CD14-positive monocyte (primary cell): ENCODE measurements around the gene KNSTRN. TPM values are rescaled to one million over a fixed set of nuclear protein-coding genes. Genes with fewer than 3 reads are reported as not detected.

Experiments
- DNase-seq, 3 donors: peaks; one replicate each; pipeline ENCODE4 v3.0.0-alpha.2; 2011 to 2022
- H2AFZ ChIP-seq: 2 replicates; pipeline ENCODE4 v1.6.0; 2012; ENCODE audit warnings: mild to moderate bottlenecking, low read depth, low read length, inconsistent platforms; ENCODE audit not compliant: insufficient read depth, poor library complexity, severe bottlenecking
- H3K27ac ChIP-seq, 2 donors: 1 replicate in 1 of 2; 2 replicates in 1 of 2; pipeline ENCODE4 v1.5.1; 2012 to 2013; ENCODE audit warnings: low read length in 2 of 2, control low read depth in 1 of 2, inconsistent platforms in 1 of 2, low read depth in 1 of 2, mild to moderate bottlenecking in 1 of 2
- H3K27me3 ChIP-seq, 2 donors: one replicate each; pipeline versions ENCODE4 v1.6.0 to v1.6.1; 2011 to 2013; ENCODE audit warnings: low read length in 2 of 2; ENCODE audit not compliant: control insufficient read depth in 2 of 2, insufficient read depth in 2 of 2
- H3K36me3 ChIP-seq, 2 donors: replicated peaks in 1 of 2; 1 replicate in 1 of 2; 2 replicates in 1 of 2; pipeline versions ENCODE4 v1.5.1 to v1.6.1; 2012 to 2013; ENCODE audit warnings: low read length in 2 of 2, control low read depth in 1 of 2, inconsistent platforms in 1 of 2, mild to moderate bottlenecking in 1 of 2; ENCODE audit not compliant: insufficient read depth in 2 of 2, control insufficient read depth in 1 of 2
- H3K4me1 ChIP-seq, 2 donors: 1 replicate in 1 of 2; 2 replicates in 1 of 2; pipeline versions ENCODE4 v1.5.1 to v1.6.1; 2012 to 2013; ENCODE audit warnings: low read length in 2 of 2, control low read depth in 1 of 2, inconsistent platforms in 1 of 2, mild to moderate bottlenecking in 1 of 2, moderate library complexity in 1 of 2; ENCODE audit not compliant: insufficient read depth in 2 of 2, control insufficient read depth in 1 of 2
- H3K4me2 ChIP-seq: replicated peaks from 2 replicates; pipeline ENCODE3; 2012; ENCODE audit warnings: low read length, moderate library complexity, mild to moderate bottlenecking; ENCODE audit not compliant: poor library complexity, severe bottlenecking; ENCODE audit errors: extremely low read depth
- H3K4me3 ChIP-seq, 3 experiments: fragments of 200-600 bp in 1 of 3; sonication (generic) in 1 of 3; replicated peaks in 1 of 3; 1 replicate in 2 of 3; 2 replicates in 1 of 3; pipeline ENCODE4 v1.5.1; 2011 to 2013; ENCODE audit warnings: low read length in 3 of 3, mild to moderate bottlenecking in 3 of 3, control low read depth in 2 of 3, low read depth in 2 of 3, inconsistent platforms in 1 of 3, moderate library complexity in 1 of 3
- H3K79me2 ChIP-seq: 2 replicates; pipeline ENCODE4 v1.6.0; 2012; ENCODE audit warnings: mild to moderate bottlenecking, control low read depth, inconsistent platforms, low read length, moderate library complexity; ENCODE audit not compliant: insufficient read depth
- H3K9ac ChIP-seq: 2 replicates; pipeline ENCODE4 v1.6.0; 2017; ENCODE audit warnings: low read length, mild to moderate bottlenecking; ENCODE audit not compliant: insufficient read depth, poor library complexity, severe bottlenecking
- H3K9me3 ChIP-seq, 2 donors: replicated peaks in 1 of 2; 1 replicate in 1 of 2; 2 replicates in 1 of 2; pipeline versions ENCODE4 v1.5.1 to v1.6.1; 2012 to 2013; ENCODE audit warnings: low read length in 2 of 2, control low read depth in 1 of 2; ENCODE audit not compliant: control insufficient read depth in 1 of 2, insufficient read depth in 1 of 2
- H4K20me1 ChIP-seq: 2 replicates; pipeline ENCODE4 v1.6.0; 2012; ENCODE audit warnings: mild to moderate bottlenecking, low read length, control low read depth, moderate library complexity; ENCODE audit not compliant: insufficient read depth
- H3K27ac Mint-ChIP-seq, 7 donors: one replicate each; pipeline ENCODE4 v1.8.0; 2020; ENCODE audit warnings: mild to moderate bottlenecking in 7 of 7, mixed read lengths in 7 of 7, moderate library complexity in 6 of 7, inconsistent platforms in 2 of 7
- H3K27me3 Mint-ChIP-seq, 3 donors: one replicate each; pipeline ENCODE4 v1.8.0; 2021 to 2022; ENCODE audit warnings: low read depth in 3 of 3, mild to moderate bottlenecking in 3 of 3, mixed read lengths in 3 of 3, moderate library complexity in 3 of 3, inconsistent platforms in 1 of 3
- H3K36me3 Mint-ChIP-seq, 2 donors: one replicate each; pipeline ENCODE4 v1.8.0; 2020; ENCODE audit warnings: mixed read lengths in 2 of 2, inconsistent platforms in 1 of 2, mild to moderate bottlenecking in 1 of 2
- H3K4me1 Mint-ChIP-seq: one replicate; pipeline ENCODE4 v1.8.0; 2020; ENCODE audit warnings: mild to moderate bottlenecking, mixed read lengths
- H3K4me3 Mint-ChIP-seq, 2 donors: one replicate each; pipeline ENCODE4 v1.8.0; 2020; ENCODE audit warnings: mild to moderate bottlenecking in 2 of 2, mixed read lengths in 2 of 2, moderate library complexity in 1 of 2
- H3K9me3 Mint-ChIP-seq, 7 donors: one replicate each; pipeline ENCODE4 v1.8.0; 2020 to 2022; ENCODE audit warnings: mixed read lengths in 7 of 7, mild to moderate bottlenecking in 6 of 7, moderate library complexity in 6 of 7, inconsistent platforms in 2 of 7
- CTCF ChIP-seq: fragments of 200-600 bp; IDR thresholded peaks from one replicate; pipeline ENCODE4 v1.8.0; 2022; ENCODE audit warnings: antibody characterized with exemption, mild to moderate bottlenecking
- WGBS: methylation state at CpG from one replicate; pipeline ENCODE4 v1.1.5; 2013; ENCODE audit warnings: missing lambda C conversion rate; ENCODE audit not compliant: insufficient coverage; 5-methylcytosine and 5-hydroxymethylcytosine counted together
- intact Hi-C, 2 donors: fragments of 100-400 bp; cut with micrococcal nuclease; formaldehyde crosslinking; loops; one replicate each; pipeline versions ENCODE4 v1.15.0 to v1.15.1; 2023
- polyA plus RNA-seq, 3 donors: library from polyadenylated mRNA; depleted of rRNA in 1 of 3; unstranded in 2 of 3; stranded (reverse) in 1 of 3; fragments of 300-500 nt in 2 of 3; fragments of >200 nt in 1 of 3; fragmentation: Illumina TruSeq in 2 of 3; gene quantifications; 1 replicate in 2 of 3; 2 replicates in 1 of 3; pipeline ENCODE4 v1.2.3, GENCODE V29; 2012 to 2021

The KNSTRN gene
- polyA plus RNA-seq, 3 donors: 5.4 to 10.0 (median 7.9) TPM

- no peak overlapping the region for H3K4me3 ChIP-seq
- 95% methylated on average over 10 of the region's 10 CpGs for WGBS
- TF ChIP-seq CTCF: no peak
- H3K27me3 Mint-ChIP-seq: peaks cover 2 to 8% (median 6%) of the 10 kb centered on the region in 3 donors
- no peaks in the 10 kb centered on the region for H3K9me3 ChIP-seq
- no peak overlapping the region for H3K4me3 Mint-ChIP-seq
- H2AFZ ChIP-seq: no peak overlapping the region
- no peak overlapping the region for H3K27ac Mint-ChIP-seq
- H3K9ac ChIP-seq: no peak overlapping the region
- peaks cover 4% of the 10 kb centered on the region in 2 donors for H3K36me3 Mint-ChIP-seq
- no peaks in the 10 kb centered on the region for H3K27me3 ChIP-seq
- no peaks in the 10 kb centered on the region for H4K20me1 ChIP-seq
- H3K79me2 ChIP-seq: no peaks in the 10 kb centered on the region
- no peaks in the 10 kb centered on the region for H3K36me3 ChIP-seq
- no peak overlapping the region for H3K27ac ChIP-seq
- peaks cover 24 to 35% of the 10 kb centered on the region in 2 donors for H3K4me1 ChIP-seq
- no peaks in the 10 kb centered on the region for H3K9me3 Mint-ChIP-seq
- H3K4me2 ChIP-seq: no peak overlapping the region
- no peak for DNase-seq
- peaks cover 30% of the 10 kb centered on the region for H3K4me1 Mint-ChIP-seq
- intact Hi-C loops: loop anchor here (5.0 kb wide), 2 partner anchors 38 to 53 kb away; partner anchors contain the start of gene IVD (in 1 of the 2)
Measured at GRCh38 chr15:40369474-40369869, 13.0 kb upstream of the KNSTRN start.

- WGBS: over 99% methylated on average over 11 of the region's 13 CpGs
- peaks cover 2 to 8% (median 6%) of the 10 kb centered on the region in 3 donors for H3K27me3 Mint-ChIP-seq
Measured at GRCh38 chr15:40369971-40370370, 12.6 kb upstream of the KNSTRN start.

More at GRCh38 chr15:40369971-40370370, 12.6 kb upstream of the KNSTRN start:
- Mint-ChIP-seq H3K4me1 (peaks cover 29% of the 10 kb centered on the region), H3K9me3 (no peaks in the 10 kb centered on the region), H3K27ac (no peak overlapping the region), H3K4me3 (no peak overlapping the region), H3K36me3 (peaks cover 4% of the 10 kb centered on the region in 2 donors)
- no peaks in the 10 kb centered on the region for H3K9me3 ChIP-seq
- H3K4me1 ChIP-seq: peaks cover 24 to 35% of the 10 kb centered on the region in 2 donors
- no peaks in the 10 kb centered on the region for H4K20me1 ChIP-seq
- H2AFZ ChIP-seq: no peak overlapping the region
- intact Hi-C loops: loop anchor here (5.0 kb wide), 2 partner anchors 37 to 52 kb away; partner anchors contain the start of gene IVD (in 1 of the 2)
- no peaks in the 10 kb centered on the region for H3K79me2 ChIP-seq
- H3K27ac ChIP-seq: no peak overlapping the region
- no peak overlapping the region for H3K9ac ChIP-seq
- no peaks in the 10 kb centered on the region for H3K36me3 ChIP-seq
- DNase-seq: no peak
- no peak overlapping the region for H3K4me3 ChIP-seq
- H3K4me2 ChIP-seq: no peak overlapping the region
- no peaks in the 10 kb centered on the region for H3K27me3 ChIP-seq
- no peak for TF ChIP-seq CTCF
